Rectal smooth muscle tissue (tissue), 1 donor: Measurements from ENCODE around the gene PRPF6.

ENCODE experiments used
- H3K27ac ChIP-seq: one replicate; pipeline ENCODE4 v1.7.0; 2013; ENCODE audit warnings: low read depth, low read length, inconsistent platforms
- H3K27me3 ChIP-seq: one replicate; pipeline ENCODE4 v1.7.0; 2013; ENCODE audit warnings: low read length; ENCODE audit not compliant: control insufficient read depth, insufficient read depth
- H3K36me3 ChIP-seq: one replicate; pipeline ENCODE4 v1.7.0; 2013; ENCODE audit warnings: low read length; ENCODE audit not compliant: control insufficient read depth, insufficient read depth
- H3K4me1 ChIP-seq: one replicate; pipeline ENCODE4 v1.7.0; 2013; ENCODE audit warnings: low read length; ENCODE audit not compliant: control insufficient read depth, insufficient read depth
- H3K4me3 ChIP-seq: one replicate; pipeline ENCODE4 v1.7.0; 2013; ENCODE audit warnings: low read length
- H3K9ac ChIP-seq: one replicate; pipeline ENCODE4 v1.7.0; 2013; ENCODE audit warnings: low read length

The PRPF6 gene

DNA sequence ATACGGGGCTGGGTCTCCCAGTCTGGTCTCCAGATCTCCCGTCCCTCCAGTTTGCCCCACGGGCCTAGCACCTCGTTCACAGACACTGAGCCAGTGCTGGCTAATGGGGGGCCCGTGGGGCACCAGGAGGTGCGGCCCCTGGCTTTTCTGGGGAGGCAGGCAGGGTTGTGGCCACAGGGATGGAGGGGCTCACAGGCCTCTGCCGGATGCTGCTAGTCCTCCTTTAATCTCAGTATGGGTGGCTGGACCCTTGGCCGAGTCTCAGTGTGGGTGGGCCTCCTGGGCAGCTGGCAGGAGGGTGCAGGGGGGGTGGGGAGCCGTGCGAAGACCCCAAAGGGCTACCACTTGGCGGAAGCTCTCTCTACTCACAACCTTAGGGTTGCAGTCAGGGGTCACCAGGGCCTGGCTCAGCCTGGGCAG, 70.1 kb downstream of the PRPF6 start:
- no peak overlapping the region for H3K9ac ChIP-seq
- H3K36me3 ChIP-seq = no peaks in the 10 kb centered on the region
- H3K4me1 ChIP-seq = no peaks in the 10 kb centered on the region
- H3K4me3 ChIP-seq = no peak overlapping the region
- no peak overlapping the region for H3K27ac ChIP-seq
- H3K27me3 ChIP-seq = peaks cover 37% of the 10 kb centered on the region

DNA sequence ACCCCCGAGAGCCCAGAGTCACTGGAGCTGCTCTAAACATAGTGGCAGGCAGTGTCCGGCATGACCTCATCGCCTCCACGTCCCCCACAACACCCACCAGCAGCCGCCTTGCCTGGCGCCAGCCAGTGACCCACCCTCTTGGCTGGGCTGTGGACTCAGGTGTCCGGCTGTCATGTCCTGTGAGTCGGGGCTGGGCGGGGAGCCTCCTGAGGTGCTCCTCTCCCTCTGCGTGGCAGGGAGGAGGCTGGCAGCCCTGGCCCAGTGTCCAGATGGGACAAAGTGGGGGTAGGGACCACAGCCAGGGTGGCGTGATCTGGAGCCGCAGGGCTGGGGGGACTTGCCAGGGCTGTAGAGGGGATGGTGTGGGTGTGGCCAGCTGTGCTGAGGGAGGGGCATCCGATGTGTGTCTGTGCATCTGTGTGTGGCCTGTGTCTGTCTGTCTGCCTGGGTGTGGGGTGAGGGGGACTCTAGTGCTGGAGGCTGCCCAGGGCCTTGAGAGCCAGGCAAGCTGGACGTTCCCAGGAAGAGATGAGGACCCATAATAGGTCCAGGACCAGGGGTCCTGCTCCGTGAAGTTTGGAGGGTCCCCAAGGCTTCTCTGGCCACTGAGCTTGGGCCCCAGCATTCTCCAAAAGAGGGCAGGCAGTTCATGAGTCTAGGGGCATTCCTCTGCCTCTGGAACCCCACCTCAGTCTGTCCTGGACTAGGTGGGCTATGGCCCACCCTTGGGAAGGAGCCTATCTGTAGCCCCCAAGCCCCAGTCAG, 70.8 kb downstream of the PRPF6 start:
- Histone ChIP-seq H3K9ac (no peak overlapping the region), H3K27ac (no peak overlapping the region), H3K4me3 (no peak overlapping the region), H3K36me3 (no peaks in the 10 kb centered on the region), H3K27me3 (peaks cover 30% of the 10 kb centered on the region), H3K4me1 (no peaks in the 10 kb centered on the region)

DNA sequence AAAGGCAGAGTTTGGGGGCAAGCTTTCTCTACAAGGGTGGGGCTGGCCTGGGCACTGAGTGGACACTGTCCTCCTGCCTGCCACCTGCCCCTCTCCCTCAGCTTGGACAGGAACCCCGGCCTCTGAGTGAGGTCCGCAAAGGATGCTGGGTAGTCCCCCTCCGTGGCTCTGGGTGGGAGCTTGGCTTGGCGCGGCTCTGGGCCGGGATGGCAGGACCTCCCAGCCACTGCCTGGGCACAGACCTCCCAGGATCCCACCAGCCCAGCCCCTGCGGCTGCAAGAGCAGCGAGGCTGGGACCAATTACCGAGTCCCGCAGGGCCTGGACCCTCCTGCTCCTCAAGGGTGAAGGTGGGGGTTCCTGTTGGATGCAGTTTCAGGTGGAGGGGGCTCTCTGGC, 71.4 kb downstream of the PRPF6 start:
- H3K36me3 ChIP-seq = no peaks in the 10 kb centered on the region
- peaks cover 29% of the 10 kb centered on the region for H3K27me3 ChIP-seq
- H3K27ac ChIP-seq = no peak overlapping the region
- H3K4me3 ChIP-seq = no peak overlapping the region
- no peak overlapping the region for H3K9ac ChIP-seq
- no peaks in the 10 kb centered on the region for H3K4me1 ChIP-seq

DNA sequence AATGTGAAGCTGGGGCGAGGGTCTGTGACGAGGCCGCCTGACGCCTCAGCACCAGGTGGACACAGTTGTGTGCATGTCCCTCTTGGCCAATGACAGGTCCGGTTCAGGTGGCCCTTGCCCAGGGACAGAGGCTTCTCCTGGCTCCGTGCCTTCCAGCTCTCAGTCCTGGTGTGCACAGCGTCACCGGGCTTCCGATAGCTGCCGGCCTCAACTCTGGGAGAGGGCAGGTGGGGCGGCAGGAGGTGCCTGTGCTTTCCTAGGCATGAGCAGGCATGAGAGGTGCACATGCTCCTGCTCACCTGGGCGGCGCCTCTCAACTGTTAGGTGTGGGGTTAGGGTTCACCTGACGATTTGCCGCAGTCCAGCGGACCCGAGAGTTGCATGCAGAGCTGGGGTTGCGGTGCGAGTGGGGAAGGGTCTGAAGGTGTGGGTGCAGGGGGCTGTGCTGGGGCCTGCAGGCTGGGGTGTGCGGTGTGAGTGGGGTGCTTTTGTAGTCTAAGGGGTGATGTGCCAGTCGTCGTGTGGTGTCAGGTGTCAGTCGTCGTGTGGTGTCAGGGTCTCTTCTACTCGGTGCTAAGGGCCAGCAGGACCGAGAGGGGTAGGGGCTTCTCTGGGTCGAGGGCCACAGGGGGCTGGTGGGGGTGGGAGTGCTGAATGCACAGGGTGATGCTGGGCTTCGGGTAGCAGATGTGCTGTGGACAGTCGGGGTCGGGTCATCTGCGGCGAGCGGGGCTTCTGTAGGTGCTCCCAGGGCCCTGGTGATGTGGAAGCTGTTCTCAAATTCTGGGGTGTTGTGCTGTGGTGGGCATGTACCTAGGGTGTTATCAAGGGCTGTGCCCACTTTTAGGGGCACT, 72.3 kb downstream of the PRPF6 start:
- Histone ChIP-seq H3K4me3 (no peak overlapping the region), H3K4me1 (no peaks in the 10 kb centered on the region), H3K36me3 (no peaks in the 10 kb centered on the region), H3K27me3 (peaks cover 26% of the 10 kb centered on the region), H3K27ac (no peak overlapping the region), H3K9ac (no peak overlapping the region)

DNA sequence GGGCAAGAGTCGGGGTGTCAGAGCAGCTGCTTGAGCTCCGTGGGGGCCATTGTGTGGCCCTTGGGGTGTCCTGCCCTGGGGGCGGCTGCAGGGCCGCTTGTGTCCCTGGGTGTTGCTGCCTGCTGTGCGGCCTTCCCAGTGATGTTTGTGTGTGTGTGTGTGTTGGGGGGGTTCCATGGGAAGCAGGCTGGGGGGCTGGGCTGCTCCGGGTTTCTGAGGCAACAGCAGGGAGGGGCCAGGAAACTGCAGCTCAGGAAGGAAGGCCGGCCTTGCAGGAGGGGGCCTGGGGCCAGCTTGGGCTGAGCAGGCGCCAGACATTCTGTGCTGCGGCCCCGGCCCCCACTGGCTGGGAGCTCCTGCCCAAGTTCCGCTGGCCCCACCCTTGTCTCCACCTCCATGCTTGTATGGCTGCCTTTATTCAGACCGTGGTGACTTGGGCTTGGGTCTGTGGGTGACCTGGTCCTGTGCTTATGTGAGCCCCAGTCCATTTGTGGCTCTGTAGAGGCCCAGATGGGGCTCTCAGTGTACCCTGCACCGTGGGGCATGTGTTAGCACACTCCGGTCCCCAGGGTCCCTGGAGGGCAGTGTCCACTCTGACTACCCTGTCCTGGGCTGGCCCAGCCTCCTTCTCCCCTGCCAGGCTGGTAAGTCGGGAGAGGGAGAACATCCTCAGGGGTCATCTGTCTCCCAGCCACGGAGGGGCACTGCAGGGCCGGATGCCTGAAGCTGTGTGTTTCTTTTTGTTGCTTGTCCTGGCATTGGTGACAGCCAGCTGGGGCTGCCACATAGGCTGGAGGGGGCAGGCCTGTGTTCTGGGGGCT, 73.1 kb downstream of the PRPF6 start:
- Histone ChIP-seq H3K36me3 (no peaks in the 10 kb centered on the region), H3K27me3 (peaks cover 26% of the 10 kb centered on the region), H3K4me1 (no peaks in the 10 kb centered on the region), H3K27ac (peak overlapping the region; percentile 32), H3K4me3 (no peak overlapping the region), H3K9ac (no peak overlapping the region)

DNA sequence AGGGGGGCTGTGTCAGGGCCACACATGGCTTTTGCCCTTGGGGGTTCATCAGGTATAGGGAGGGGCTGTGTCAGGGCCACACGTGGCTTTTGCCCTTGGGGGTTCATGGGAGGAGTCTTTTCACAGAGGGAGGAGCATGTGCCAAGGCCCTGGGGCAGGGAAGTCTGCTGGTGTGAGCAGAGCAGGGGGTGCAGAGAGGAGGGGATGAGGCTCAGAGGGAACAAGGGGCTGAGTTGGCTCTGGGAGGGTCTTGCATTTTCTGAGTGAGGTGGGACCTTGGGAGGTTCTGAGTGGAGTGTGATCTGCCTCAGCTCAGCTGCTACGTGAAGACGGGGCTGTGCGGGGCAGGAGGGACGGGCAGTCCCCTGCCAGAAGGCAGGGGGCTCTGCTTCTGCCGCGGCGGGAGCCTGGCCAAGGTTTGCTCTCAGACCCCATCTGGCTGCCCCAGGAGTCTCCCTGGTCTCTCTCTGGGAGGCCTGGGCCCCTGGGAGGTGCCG, 74.5 kb downstream of the PRPF6 start:
- no peak overlapping the region for H3K9ac ChIP-seq
- peaks cover 21% of the 10 kb centered on the region for H3K27me3 ChIP-seq
- no peaks in the 10 kb centered on the region for H3K4me1 ChIP-seq
- H3K36me3 ChIP-seq = no peaks in the 10 kb centered on the region
- no peak overlapping the region for H3K4me3 ChIP-seq
- H3K27ac ChIP-seq = no peak overlapping the region

DNA sequence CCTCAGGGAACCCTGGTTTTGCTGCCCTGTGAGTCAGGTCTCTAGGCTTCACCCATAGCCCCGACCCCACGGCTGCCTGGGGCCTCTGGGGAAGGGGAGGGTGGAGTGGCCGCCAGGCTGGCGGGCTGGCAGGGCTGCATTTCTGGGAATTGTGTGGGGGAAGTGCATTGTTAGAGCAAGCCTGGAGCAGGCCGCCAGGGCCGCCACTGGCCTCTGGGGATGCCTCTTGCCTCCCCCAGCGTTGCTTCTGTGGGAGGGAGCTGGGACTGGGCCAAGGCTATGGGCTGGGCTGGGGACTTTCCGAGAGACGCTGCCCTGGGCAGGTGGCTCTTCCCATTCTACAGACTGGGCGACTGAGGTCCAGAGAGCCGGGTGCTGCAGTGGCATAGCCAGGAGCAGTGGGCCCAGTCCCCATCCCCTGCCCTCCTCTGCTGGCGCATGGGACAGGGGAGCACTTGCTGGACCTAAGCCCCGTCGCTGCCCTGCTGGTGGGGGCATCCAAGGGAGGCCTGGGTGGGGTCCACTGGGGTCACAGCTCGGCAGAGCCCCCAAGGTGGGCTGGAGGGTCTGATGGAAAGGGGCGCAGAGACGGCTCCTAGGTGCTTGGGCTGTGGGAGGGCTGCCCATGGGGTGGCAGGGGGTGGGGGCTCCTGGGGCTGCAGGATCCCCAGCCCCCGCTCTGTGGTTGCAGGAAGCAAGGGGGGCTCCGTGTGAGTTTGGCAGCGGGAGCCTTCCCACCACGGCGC, 75.1 kb downstream of the PRPF6 start:
- Histone ChIP-seq H3K36me3 (no peaks in the 10 kb centered on the region), H3K4me1 (no peaks in the 10 kb centered on the region), H3K27ac (no peak overlapping the region), H3K9ac (no peak overlapping the region), H3K4me3 (no peak overlapping the region), H3K27me3 (peaks cover 15% of the 10 kb centered on the region)

DNA sequence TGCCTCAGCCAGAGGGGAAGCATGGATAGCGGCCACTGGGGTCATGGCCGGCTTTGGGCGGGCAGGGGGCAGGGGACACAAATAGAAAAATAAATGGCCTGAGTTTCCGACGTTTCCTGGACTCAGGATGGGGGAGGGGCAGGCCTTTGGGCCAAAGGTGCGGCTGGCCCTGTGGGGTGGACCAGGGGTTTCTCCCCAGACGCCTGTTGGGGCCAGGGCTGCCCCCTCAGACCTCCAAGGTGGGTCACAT, 75.6 kb downstream of the PRPF6 start:
- no peak overlapping the region for H3K9ac ChIP-seq
- H3K27me3 ChIP-seq = peaks cover 12% of the 10 kb centered on the region
- H3K36me3 ChIP-seq = no peaks in the 10 kb centered on the region
- H3K4me1 ChIP-seq = no peaks in the 10 kb centered on the region
- H3K27ac ChIP-seq = no peak overlapping the region
- H3K4me3 ChIP-seq = no peak overlapping the region

DNA sequence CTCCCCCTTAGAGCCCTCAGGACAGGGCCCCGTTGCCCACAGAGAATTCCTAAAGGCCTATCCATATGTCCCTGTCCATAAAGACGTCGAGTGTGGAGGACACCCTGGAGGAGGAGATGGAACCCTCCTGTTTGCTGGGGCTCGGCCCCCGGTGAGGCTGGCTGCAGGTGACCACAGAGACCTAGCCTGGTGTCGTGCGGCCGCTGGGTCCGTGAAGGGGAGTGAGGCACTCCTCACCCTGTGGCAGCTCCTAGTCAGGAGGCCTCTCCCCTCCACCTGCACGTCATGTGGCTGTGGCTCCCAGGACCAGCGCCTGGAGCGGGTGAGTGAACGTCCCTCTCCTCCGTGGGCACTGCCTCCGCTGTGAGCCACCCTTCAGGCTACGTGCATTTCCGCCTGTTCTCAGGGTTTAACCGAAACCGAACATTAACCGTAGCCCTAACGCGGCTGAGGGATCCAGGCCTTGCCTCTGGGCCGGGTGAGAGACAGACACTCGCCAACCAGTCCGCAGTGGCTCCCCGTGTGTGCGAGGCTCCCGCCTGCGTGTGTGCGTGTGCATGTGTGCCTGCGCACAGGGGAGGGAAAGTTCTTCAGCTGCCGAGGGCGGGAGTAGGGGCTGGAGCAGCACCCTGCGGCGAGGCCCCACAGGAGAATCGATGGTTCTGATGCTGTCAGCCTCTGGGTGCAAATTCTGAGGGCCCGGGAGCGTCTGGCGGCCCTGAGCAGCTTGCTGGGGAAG, 76.1 kb downstream of the PRPF6 start:
- Histone ChIP-seq H3K4me3 (no peak overlapping the region), H3K9ac (peak overlapping the region; percentile 30), H3K36me3 (no peaks in the 10 kb centered on the region), H3K4me1 (no peaks in the 10 kb centered on the region), H3K27me3 (peaks cover 8% of the 10 kb centered on the region), H3K27ac (peak overlapping the region; percentile 24)

DNA sequence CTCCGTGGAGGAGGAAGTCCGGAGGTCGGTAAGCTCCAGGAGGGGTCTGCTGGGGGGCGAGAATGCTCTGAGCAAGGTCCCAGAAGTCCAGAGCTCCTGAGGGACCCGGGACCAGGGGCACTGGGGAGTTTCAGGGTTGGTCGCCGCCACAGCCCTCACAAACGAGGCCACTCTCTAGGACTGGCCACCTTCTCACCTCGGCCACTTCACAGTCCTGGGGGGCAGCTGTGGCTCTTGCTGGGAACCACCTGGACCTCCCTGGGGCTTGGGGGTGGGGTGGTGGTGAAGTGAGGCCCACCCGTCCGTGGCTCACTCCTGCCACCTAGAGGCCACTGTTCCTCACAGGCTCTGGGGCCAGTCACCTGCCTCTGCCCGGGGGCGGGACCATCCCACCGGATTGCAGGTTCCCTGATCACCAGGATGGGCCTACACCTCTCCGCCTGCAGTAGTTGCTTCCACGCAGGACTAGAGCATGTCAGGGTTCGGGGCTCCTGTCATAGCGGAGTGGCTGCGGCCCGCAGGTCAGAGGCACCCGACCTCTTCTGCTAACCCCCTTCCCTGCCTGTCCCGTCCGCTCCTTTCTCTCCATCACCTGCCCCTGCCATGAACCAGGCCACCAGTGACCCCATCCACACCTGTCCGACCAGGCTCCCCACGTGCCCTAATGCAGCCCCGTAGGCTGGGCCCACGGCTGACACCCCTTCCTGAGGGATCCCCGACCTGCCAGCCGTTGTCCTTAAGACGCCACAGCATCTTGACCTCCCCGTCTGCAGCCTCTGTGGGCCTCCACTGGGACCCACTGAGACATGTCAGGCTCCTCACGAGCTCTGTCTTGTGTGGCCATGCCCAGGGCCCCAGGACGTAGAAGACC, 76.9 kb downstream of the PRPF6 start:
- H3K36me3 ChIP-seq = no peaks in the 10 kb centered on the region
- H3K27me3 ChIP-seq = peaks cover 8% of the 10 kb centered on the region
- no peak overlapping the region for H3K4me3 ChIP-seq
- H3K27ac ChIP-seq = no peak overlapping the region
- no peak overlapping the region for H3K9ac ChIP-seq
- peaks cover 4% of the 10 kb centered on the region for H3K4me1 ChIP-seq

DNA sequence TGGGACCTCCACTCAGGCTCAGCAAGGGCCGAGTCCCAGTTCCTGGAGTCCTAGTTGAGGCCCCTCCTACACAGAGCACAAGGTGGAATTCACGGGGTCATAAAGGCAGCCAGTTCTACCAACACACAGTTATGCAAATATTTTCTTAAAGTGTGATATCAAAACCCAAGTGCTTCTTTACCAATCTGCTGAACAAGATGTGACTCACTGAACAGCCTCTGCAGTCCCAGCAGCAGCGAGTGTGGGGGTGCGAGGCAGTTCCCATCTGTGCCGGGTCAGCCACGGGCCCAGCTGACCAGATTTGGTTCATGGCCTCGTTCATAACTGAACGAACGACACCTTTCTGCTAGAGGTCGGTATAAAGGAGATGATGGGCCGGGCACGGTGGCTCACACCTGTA, 77.6 kb downstream of the PRPF6 start:
- Histone ChIP-seq H3K4me1 (peaks cover 4% of the 10 kb centered on the region), H3K9ac (no peak overlapping the region), H3K4me3 (no peak overlapping the region), H3K27ac (no peak overlapping the region), H3K27me3 (peaks cover 6% of the 10 kb centered on the region), H3K36me3 (no peaks in the 10 kb centered on the region)
